HEK293T (cell line): Measurements from ENCODE around the gene LARP1.

Experiments
- BHLHE40 ChIP-seq: fragments of 450-650 bp; IDR thresholded peaks from 2 replicates; pipeline ENCODE4 v1.6.1; 2016; ENCODE audit warnings: mild to moderate bottlenecking, moderate library complexity, borderline replicate concordance
- HDGF ChIP-seq: fragments of 450-650 bp; IDR thresholded peaks from 2 replicates; pipeline ENCODE4 v1.6.1; 2017; ENCODE audit warnings: antibody characterized with exemption, borderline replicate concordance
- SP1 ChIP-seq: fragments of 450-650 bp; IDR thresholded peaks from 2 replicates; pipeline ENCODE4 v1.6.1; 2017
- SUZ12 ChIP-seq: fragments of 450-650 bp; IDR thresholded peaks from 2 replicates; pipeline ENCODE4 v1.6.1; 2016; ENCODE audit warnings: mild to moderate bottlenecking

GRCh38 chr5:154811653-154812465, 56.7 kb downstream of the LARP1 start:
- no peak for TF ChIP-seq BHLHE40
- no peak for TF ChIP-seq SP1
- no peak for TF ChIP-seq HDGF
- TF ChIP-seq SUZ12, result no peak
